Measurements from ENCODE around the gene ZNF787.
A peak's percentile ranks its signal among the peaks of the same experiment; 100 is the strongest.

The ZNF787 gene

GRCh38 chr19:56084835-56085536 is 36.1 kb downstream of the ZNF787 start:
- no peak for DNase-seq

GRCh38 chr19:56083668-56084067 is 37.4 kb downstream of the ZNF787 start:
- DNase-seq = no peak

GRCh38 chr19:56080669-56081401 is 40.3 kb downstream of the ZNF787 start:
- peak; percentile 33 for DNase-seq

- DNase-seq = no peak
Measured at GRCh38 chr19:56079609-56080008, 41.5 kb downstream of the ZNF787 start.

GRCh38 chr19:56076498-56076897 is 44.6 kb downstream of the ZNF787 start:
- DNase-seq = no peak

- DNase-seq = no peak
Measured at GRCh38 chr19:56071151-56071550, 49.9 kb downstream of the ZNF787 start.

GRCh38 chr19:56069642-56070041 is 51.5 kb downstream of the ZNF787 start:
- DNase-seq = no peak

- DNase-seq = peak; percentile 12
Measured at GRCh38 chr19:56066152-56067023, 54.7 kb downstream of the ZNF787 start.

- DNase-seq = no peak
Measured at GRCh38 chr19:56053596-56053995, 67.5 kb downstream of the ZNF787 start.
